AG04450 (cell line): ENCODE results near the gene PVR. TPM values are rescaled to one million over a fixed set of nuclear protein-coding genes. Genes with fewer than 3 reads are reported as not detected.

Experiments
- CTCF ChIA-PET: fragments of 300-600, 350-600 bp; formaldehyde crosslinking; extraction: SDS; loops from one replicate; lab custom pipeline; 2022; ENCODE audit warnings: antibody characterized with exemption, inconsistent platforms; lab: Charles Lee
- POLR2A ChIA-PET: fragments of 350-600 bp; formaldehyde crosslinking; extraction: SDS; loops from one replicate; lab custom pipeline; 2021; ENCODE audit warnings: antibody characterized with exemption, inconsistent platforms; lab: Yijun Ruan, JAX
- DNase-seq: peaks from one replicate; pipeline ENCODE4 v3.0.0-alpha.2; 2011; ENCODE audit warnings: low read depth, low spot score
- H3K27ac ChIP-seq: one replicate; pipeline ENCODE4 v1.5.1; 2012; ENCODE audit warnings: low read depth, low read length, control low read depth
- H3K27me3 ChIP-seq: one replicate; pipeline ENCODE4 v1.6.0; 2012; ENCODE audit warnings: low read length; ENCODE audit not compliant: control insufficient read depth, insufficient read depth
- H3K4me3 ChIP-seq: 2 replicates; pipeline ENCODE4 v1.5.1; 2011; ENCODE audit warnings: mild to moderate bottlenecking, low read depth, low read length, control low read depth
- H3K9me3 ChIP-seq: 2 replicates; pipeline ENCODE4 v1.5.1; 2012; ENCODE audit warnings: low read length; ENCODE audit not compliant: control insufficient read depth, insufficient read depth
- CTCF ChIP-seq: IDR thresholded peaks from 2 replicates; pipeline ENCODE4 v1.5.1; 2011; ENCODE audit warnings: low read depth, low read length, control low read depth, inconsistent platforms
- polyA plus RNA-seq: library from polyadenylated mRNA; depleted of rRNA; stranded (reverse); fragments of >200 nt; gene quantifications from 2 replicates; pipeline ENCODE4 v1.2.3, GENCODE V29; 2011

The PVR gene
- polyA plus RNA-seq, 1 experiment, result 125 TPM

- peaks cover 4% of the 10 kb centered on the region for H3K9me3 ChIP-seq
- ChIA-PET CTCF (interaction anchor here (0.9 kb wide), 1 partner anchor 14 kb away, joined by 4 read pairs; no protein-coding TSS in a partner anchor), POLR2A (no interaction called here)
- TF ChIP-seq CTCF, result no peak
- no peak overlapping the region for H3K4me3 ChIP-seq
- no peak overlapping the region for H3K27ac ChIP-seq
- no peaks in the 10 kb centered on the region for H3K27me3 ChIP-seq
- DNase-seq, result no peak
These were observed 29.8 kb downstream of the PVR start for GRCh38 chr19:44673510-44673909.

GRCh38 chr19:44675521-44675920, 31.8 kb downstream of the PVR start:
- ChIA-PET POLR2A (interaction anchor here (0.7 kb wide), 1 partner anchor 87 kb away, joined by 3 read pairs; no protein-coding TSS in a partner anchor), CTCF (interaction anchor here (1.0 kb wide), 2 partner anchors 95 to 105 kb away, joined by 3 to 4 read pairs; no protein-coding TSS in a partner anchor)
- Histone ChIP-seq H3K27ac (no peak overlapping the region), H3K27me3 (no peaks in the 10 kb centered on the region), H3K9me3 (peaks cover 4% of the 10 kb centered on the region), H3K4me3 (no peak overlapping the region)
- DNase-seq, result no peak
- no peak for TF ChIP-seq CTCF

GRCh38 chr19:44677019-44677811, 33.5 kb downstream of the PVR start:
- no peak for DNase-seq
- no peak for TF ChIP-seq CTCF
- POLR2A ChIA-PET, result interaction anchor here (0.7 kb wide), 2 partner anchors 15 to 101 kb away, joined by 3 to 4 read pairs; no protein-coding TSS in a partner anchor
- no peak overlapping the region for H3K4me3 ChIP-seq
- peak overlapping the region; percentile 1 for H3K27ac ChIP-seq
- no peaks in the 10 kb centered on the region for H3K9me3 ChIP-seq
- CTCF ChIA-PET, result interaction anchor here (0.5 to 1.4 kb wide), 3 partner anchors 47 to 167 kb away, joined by 3 to 5 read pairs (median 4); no protein-coding TSS in a partner anchor
- no peaks in the 10 kb centered on the region for H3K27me3 ChIP-seq

GRCh38 chr19:44680536-44680935, 36.8 kb downstream of the PVR start:
- H3K4me3 ChIP-seq, result no peak overlapping the region
- CTCF ChIA-PET, result interaction anchor here (1.7 kb wide), 1 partner anchor 9 kb away, joined by 6 read pairs; no protein-coding TSS in a partner anchor
- H3K27ac ChIP-seq, result no peak overlapping the region
- no peak for DNase-seq
- POLR2A ChIA-PET, result interaction anchor here (0.5 to 0.6 kb wide), 2 partner anchors 11 to 168 kb away, joined by 3 to 15 read pairs; no protein-coding TSS in a partner anchor
- no peaks in the 10 kb centered on the region; the same call in 1 of the 2 replicates for H3K9me3 ChIP-seq
- H3K27me3 ChIP-seq, result no peaks in the 10 kb centered on the region
- no peak for TF ChIP-seq CTCF
